NCI-H748 treated with DMSO at 0.1 percent for 48 hours (cell line): ENCODE results near the gene C9orf85.
A peak's percentile ranks its signal among the peaks of the same experiment; 100 is the strongest.
"Not testable (repeated sequence)": the region's sequence is repeated elsewhere in the genome, so short reads cannot be mapped to it uniquely, and the experiment has no call there.

Experiments used
- DNase-seq: peaks from one replicate; lab custom pipeline; 2025; lab: John Stamatoyannopoulos, UW

Gene C9orf85, protein sequence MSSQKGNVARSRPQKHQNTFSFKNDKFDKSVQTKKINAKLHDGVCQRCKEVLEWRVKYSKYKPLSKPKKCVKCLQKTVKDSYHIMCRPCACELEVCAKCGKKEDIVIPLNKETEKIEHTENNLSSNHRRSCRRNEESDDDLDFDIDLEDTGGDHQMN

DNA sequence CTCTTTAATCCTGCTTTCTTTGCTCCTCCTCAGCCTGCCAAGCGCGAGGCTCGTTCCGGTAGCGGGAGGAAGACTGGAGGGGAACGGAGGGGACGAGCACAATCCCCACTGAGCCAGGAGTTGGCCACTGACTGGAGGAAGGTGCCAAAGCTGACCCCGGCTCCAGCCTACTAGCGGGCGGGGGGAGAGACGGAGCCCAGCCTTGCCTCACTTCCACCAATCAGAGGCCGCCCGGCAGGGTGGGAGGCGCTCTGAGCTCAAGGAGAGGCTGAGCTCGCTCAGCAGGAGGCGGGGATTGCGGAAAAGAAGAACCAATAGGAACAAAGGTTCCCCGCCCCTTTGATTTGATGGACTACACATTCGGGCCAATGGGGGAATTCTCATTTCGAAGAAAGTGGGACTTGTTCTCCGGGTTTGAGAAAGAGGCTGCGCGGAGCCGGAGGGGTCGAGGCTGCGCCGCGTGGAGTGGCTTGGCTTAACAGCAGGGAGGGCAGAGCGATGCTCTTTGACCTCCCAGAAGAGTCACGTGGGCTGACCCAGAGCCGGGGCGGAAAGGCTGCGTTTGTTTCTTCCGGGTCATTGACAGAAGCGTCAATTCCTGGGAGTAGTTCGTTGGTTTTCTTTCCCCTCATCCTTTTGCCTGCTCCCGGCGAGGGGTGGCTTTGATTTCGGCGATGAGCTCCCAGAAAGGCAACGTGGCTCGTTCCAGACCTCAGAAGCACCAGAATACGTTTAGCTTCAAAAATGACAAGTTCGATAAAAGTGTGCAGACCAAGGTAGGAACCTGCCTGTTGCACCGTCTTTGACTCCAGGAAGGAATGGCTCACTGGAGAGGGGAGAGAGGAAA, at the start of gene C9orf85, which contains the start of gene ABHD17B:
Gene C9orf85, plus strand, starts transcription at position 579 of the 847 bp plus-strand sequence. Its CDS starts 96 bp downstream, at position 675.
Gene ABHD17B, minus strand, starts transcription at position 133 of the 847 bp plus-strand sequence. CDS start 36,113 bp downstream, outside the sequence.
- DNase-seq, result peak; percentile 97

DNA sequence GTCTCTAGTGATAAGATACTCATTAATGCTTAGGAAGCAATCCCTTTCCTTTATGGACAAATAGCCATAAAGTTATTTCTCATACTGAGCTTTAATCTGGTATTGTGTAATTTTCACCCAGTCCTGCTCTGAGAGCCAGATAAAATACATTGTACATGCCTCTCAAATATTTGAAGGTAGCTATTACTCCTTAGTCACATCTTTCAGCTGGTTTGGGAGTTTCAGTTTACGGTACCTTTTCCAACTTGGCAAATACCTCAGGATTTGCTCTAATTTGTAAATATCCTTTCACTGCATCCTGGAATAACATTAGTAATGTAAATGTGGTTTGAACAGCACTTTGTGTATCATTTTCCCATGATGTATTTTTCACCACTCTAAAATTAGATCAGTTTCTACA, 47.8 kb upstream of the C9orf85 start:
- DNase-seq, result no peak

DNA sequence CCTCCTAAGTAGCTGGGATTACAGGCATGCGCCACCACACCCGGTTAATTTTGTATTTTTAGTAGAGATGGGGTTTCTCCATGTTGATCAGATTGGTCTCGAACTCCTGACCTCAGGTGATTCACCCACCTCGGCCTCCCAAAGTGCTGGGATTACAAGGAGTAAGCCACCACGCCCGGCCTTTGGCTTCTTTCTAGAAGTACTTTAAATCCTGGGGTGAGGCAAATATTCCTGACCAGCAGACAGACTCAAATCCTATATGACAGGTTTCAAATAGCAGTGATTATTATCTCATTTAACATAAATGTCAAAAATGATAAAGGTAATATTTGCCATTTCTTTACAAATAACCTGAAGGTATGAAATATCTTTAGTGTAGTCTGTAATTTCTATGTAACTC, 36.1 kb upstream of the C9orf85 start:
- no peak for DNase-seq

DNA sequence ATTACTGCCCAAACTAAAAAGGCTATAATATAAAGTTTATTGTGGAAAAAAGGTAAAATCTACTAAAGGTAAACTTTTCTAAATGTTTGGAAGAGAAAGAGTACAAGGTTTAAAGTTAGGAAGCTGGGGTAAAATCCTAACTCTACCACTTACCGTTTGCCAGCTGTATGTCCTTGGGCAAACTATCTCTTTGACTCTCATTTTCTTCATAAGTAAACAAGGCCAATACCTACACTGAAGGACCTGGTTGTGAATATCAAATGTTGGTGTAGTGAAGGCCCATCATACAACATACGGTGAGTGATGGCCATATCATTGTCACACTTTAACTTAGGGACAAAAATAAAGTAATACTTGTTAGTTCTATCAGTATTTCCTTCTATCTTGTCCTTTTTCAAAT, 35.3 kb upstream of the C9orf85 start:
- no peak for DNase-seq

DNA sequence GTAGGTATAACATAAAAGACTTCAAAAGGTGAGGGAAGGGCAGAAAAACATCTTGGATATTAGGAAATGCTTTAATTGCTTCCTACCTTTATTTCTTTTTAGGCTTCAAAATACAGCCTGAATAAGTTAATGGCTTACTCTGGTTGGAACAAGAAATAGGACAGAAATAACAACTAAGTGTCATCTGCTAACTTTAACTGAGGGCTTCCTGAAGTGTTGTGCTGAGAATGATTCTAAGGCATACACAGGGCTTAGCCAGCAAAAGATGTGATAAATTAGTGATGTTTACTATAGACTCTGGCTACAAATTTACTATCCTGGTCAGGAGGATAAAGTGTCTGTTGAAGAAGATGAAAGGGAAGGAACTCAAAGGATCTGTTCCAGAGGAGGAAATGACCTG, 34.6 kb upstream of the C9orf85 start:
- no peak for DNase-seq

DNA sequence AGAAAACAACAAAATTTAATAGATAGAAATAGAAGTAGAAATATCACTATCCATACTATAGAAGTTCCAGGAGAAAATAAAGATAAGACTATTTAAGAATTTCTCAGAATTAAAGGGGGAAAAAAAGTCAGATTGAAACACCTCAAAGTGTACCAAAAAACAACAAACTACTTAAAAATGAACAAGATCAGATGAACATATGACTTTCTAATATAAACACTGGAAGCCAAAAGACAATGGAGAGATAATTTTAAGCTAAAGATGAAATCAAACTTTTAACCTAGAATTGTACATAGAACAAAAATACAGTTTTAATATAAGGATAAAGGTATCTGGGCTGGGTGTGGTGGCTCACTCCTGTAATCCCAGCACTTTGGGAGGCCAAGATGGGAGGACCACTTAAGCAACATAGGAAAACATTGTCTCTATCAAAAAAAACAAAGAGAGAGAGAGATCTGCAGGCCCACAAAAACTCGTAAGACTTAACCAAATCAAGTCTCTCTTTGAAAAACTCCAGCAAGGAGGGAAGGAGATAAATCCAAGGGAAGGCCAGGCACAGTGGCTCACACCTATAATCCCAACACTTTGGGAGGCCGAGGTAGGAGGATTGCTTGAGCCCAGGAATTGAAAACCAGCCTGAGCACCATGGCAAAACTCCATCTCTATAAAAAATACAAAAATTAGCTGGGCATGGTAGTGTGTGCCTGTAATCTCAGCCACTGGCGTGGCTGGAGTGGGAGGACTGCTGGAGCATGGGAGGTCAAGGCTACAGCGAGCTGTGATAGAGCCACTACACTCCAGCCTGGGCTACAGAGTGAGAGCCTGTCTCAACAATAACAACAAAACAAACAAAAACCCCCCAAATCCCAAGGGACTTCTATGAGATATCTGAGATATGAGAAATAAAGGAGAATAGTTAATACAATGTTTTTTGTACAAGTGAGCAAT, 32.8 kb upstream of the C9orf85 start:
- no peak for DNase-seq

DNA sequence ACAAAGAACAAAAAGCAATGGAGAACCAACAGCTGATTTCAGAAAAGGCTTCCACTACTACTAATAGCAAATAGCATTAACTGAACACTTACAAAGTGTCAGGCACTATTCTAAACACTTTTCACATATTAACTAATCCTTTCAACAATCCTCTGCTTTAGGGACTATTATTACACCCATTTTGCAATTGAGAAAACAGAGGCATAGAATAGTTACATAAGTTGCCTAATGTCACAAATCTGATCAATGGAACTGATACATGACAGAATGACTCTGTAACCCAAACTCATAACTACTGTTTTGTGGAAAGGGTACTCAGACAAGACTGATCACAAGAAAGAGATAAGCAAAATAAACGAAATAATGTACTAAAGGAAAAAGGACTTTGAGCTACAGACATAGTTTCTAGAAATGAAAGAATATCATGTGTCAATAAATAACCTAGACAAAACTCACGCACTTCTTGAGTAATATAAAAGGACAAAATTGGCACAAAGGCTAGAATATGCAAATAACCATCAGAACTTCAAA, 31.7 kb upstream of the C9orf85 start:
- DNase-seq, result no peak

DNA sequence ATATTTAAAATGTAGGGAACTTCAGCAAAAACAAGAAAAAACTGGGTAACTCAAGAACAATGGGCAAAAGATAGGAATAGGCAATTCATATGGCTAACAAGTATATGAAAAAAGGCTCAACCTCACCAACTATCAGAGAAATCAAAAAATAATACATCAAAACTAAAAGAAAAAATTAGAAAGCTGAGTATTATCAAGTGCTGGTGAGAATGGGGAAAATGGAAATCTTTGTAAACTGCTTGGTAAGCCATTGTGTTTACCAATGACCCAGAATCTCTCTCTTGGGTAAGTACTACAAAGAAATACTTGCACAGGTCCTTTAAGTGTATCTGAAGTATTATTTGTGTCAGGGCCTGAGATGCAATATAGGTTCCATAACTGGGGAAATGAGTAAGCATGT, 27.4 kb upstream of the C9orf85 start:
- DNase-seq, result no peak

DNA sequence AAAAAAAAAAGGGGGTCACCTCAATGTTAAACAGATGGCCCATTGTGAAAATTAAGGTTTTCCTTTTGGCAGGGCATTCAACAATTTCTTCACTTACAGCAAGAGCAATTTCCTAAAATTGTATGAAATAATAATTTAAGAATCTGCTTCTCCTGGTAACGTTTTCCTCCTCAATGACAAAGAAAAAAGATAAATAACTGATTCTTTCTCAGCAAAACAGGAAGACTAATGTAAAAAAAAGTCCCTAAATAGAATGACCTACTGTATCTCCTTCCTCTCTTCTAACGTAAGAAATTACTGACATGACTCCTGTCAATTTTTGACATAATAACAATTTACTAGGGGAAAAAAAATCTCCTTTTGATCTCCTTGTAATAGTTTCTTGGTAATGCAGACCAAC, 26.0 kb upstream of the C9orf85 start:
- DNase-seq, result no peak

DNA sequence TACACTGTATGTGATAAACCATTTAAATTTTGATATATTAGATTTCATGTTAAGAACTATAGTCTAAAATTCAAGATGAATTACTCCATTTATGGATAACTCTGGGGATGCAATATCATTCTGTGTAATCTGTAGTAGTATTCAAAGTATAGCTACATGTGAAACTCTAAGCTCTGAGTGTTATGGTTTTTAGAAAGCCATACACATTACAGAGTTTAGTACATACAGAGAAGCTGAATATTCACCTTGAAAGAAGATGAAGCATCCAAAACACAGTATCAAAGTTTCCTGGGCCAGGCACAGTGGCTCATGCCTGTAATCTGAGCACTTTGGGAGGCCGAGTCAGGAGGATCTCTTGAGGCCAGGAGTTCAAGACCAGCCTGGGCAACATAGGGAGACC, 25.4 kb upstream of the C9orf85 start:
- no peak for DNase-seq

DNA sequence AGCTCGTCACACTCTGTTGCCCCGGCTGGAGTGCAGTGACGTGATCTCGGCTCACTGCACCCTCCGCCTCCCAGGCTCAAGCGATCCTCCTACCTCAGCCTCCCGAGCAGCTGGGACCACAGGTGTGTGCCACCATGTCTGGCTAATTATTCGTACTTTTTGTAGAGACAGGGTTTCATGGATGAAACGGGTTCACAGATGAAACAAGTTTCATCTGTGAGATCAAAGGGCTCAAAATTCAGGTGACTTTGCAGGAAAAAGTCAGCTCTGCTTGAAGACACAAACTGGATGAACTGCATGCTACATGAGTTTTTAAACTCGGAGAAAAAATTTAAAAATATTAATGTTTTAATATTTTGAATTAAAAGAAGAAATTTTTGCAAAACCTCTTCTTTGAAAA, 24.9 kb upstream of the C9orf85 start:
- no peak for DNase-seq

DNA sequence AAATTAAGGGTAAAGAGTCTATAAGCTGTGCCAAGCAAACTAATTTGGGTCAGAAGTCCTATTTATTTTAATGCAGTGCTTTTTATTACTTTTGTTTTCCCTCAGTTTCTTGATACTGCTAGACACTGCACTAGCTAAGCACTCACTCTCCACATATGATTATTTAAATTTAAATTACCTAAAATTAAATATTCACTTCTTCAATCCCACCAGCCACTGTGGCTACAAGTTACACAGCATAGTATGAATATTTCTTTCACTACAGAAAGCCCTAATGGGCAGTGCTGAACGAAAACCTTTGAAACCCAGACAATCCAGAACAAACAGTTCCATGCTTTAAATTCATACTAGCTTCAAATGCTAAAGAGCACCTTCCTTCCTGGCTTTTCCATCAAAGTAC, 24.1 kb upstream of the C9orf85 start:
- no peak for DNase-seq

DNA sequence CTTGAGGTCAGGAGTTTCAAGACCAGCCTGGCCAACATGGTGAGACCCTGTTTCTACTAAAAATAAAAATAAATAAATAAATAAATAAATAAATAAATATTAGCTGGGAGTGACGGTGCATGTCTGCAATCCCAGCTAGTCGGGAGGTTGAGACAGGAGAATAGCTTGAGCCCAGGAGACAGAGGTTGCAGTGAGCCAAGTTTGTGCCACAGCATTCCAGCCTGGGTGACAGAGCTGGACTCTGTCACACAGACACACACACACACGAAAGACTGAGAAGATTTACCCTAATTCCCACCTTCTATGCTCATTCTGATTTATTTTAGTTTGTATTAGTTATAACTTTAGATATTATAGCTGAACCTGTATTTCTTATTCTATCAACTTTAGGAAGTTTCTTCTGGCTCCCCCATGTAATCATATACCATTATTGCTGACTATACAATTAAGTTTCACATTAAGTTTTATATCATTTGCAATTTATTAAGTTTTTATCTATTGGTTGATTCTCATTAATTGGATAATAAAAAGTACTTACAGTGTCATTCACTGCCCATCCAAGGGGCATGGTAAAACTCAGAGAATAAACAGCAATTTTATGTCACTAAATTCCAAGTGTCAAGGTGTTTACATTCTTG, 21.3 kb upstream of the C9orf85 start:
- DNase-seq, result no peak

DNA sequence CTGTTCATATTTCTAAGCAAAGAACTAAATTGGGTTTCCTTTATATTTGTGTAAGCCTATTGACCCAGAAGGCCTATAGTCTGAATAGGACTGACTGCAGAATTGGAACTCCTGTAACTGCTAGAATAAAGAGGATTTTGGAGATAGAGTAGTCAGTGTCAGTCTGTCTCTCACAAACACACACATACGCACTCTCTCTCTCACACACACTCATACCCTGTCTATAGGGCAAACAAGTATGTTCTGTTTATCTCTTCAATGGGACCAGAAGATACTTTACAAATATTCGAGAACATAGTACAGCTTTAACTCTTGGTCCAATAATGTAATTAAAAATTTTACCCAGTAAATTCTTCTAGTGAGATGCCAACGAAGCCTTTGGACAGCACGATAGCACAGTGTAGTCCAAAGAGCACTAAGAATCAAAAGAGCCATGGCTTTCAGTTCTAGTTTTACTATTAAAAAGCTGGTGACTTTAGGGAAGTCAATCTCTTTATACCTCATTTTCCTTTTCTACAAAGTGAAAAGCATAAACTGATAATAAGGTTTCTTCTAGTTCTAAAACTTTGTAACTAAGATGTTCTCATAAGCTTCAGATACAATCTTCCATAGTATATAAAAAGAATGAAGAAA, 19.8 kb upstream of the C9orf85 start:
- no peak for DNase-seq

DNA sequence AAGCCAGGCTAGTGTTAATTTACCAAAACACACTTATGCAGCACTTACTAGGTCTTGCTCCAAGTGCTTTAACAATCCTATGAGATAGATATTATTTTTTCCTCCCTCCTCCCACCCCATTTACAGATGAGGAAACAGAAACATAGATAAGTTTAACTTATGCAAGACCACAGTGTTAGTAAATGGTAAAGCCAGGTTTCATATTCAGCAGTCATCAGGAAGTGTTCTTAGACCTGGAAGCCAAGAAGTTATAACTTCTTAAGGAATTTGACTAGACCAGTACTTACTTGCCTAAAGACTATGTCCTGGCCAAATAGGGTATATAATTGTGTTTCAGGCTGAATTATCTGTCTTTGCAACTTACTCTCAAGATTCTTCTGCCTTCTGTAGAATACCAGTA, 16.3 kb upstream of the C9orf85 start:
- DNase-seq, result no peak

DNA sequence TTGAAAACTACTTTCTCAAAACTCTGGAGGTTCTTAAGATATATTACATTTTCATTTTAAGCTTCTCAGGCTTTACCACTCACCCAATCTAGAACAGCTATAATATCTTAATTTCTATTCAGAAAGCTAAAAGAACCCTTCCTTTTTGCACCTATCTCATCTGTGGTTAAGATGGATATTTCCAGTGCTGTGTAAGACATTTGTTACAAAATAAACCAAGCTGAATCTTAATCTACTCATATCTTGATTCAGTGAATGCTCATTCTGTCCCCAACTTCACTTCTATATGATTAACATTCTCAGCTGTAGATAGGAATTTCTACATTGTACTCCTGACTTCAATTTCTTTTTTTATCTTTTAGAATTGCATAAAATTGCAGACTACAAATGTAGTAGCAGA, 15.5 kb upstream of the C9orf85 start:
- no peak for DNase-seq

DNA sequence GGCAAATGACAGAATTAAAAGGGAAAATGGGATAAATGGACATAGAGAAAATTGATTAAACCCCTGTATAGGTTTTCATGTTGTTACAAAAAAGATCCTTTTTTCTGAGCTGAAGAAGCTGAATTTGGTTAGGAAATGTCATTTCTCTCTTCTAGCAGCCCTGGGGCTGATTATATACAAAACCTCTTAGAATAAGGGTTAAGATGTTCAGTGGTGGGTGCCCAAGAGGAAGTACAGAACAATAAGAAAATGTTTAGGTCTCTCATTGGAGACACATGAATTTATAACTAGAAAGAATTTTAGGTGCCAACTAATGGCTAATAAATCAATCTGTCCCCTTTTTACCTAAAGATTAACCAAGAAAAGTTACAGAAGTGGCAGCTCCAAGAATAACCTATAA, 14.7 kb upstream of the C9orf85 start:
- DNase-seq, result no peak

DNA sequence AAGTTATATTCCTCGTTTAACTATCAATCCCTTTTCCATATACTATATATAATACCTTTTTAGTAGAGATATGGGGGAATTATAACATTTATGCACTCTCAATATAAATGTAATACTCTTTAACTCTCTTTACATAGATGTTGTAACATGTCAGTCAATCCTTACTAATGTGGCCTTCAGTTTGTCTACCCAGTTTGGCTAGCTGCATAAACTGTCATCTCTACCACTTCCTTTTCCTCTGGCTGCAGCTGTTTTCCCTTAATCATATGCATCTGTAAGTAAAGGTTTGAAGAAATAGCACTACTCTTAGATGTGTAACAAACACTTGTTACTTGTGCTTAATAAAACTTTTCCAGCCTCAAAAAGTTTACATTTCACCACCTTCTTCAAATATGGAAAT, 13.9 kb upstream of the C9orf85 start:
- DNase-seq, result no peak

DNA sequence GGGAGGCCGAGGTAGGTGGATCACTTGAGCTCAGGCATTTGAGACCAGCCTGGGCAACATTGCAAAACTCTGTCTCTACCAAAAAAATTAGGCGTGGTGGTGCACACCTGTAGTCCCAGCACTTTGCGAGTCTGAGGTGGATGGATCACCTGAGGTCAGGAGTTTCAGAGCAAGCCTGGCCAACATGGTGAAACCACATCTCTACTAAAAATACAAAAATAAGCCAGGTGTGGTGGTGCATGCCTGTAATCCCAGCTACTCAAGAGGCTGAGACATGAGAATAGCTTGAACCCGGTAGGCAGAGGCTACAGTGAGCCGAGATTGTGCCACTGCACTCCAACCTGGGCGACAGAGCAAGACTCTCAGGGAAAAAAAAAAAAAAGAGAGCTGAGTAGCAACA, 12.7 kb upstream of the C9orf85 start:
- DNase-seq, result not testable (repeated sequence)

DNA sequence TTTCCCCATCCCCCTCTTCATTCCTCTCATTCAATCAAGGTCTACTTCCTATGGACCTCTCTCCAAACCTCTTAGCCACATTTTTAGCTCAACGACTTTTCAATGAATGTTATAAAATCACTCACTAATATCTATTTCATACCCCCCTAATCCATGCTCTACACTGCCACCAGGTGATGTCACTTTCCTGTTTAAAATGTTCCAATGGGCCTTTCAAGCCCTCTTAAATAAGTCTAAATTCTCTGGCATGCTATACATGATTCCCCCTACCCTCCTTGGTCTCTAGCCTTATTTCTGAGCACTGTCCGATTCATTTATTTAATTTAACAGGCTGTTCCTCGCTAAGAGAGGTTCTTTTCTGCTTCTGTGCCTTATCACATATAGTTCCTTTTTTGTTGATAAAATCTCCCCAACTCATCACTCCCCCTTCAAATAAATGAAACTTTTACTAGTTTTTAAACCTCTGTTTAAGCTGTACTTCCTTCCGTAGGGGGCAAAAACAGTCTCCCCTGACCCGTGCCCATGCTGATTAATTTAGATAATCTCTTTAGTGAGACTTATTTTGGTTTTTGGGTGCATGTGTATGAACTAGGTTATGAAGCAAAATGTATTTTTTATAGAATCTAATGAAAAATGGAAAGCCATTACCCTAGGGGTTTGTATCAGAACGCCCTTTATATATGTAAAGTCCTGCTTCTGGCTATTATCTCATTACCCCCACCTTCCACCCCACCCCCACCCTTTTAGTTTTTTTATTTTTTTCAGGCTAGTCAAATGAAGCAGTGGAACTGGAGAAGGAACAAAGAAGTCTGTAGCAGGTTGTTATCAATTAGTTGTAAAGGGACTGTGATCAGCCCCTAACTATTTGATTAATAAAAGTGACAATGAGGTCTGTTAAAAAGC, 9.5 kb upstream of the C9orf85 start:
- no peak for DNase-seq
